PC-3 (cell line): Measurements from ENCODE around the gene MTHFD1L. TPM values are rescaled to one million over a fixed set of nuclear protein-coding genes. Genes with fewer than 3 reads are reported as not detected.

Experiments
- ATAC-seq: fragments of 200-7000 bp; cut with Tn5 transposase; 2 replicates; pipeline ENCODE4 v1.9.1; 2020; ENCODE audit warnings: mild to moderate bottlenecking, moderate library complexity
- BruUV-seq: library from RNA; stranded (reverse); fragments of 400-500 nt; replicated peaks from 2 replicates; lab custom pipeline; 2021; lab: Mats Ljungman, UMichigan
- CTCF ChIA-PET: fragments of 300-600 bp; sonication (Branson Sonifier 250); formaldehyde crosslinking; loops from one replicate; lab custom pipeline; 2022; ENCODE audit warnings: antibody characterized with exemption; lab: Charles Lee
- POLR2A ChIA-PET: fragments of 300-600 bp; sonication (Branson Sonifier 250); formaldehyde crosslinking; loops from one replicate; lab custom pipeline; 2022; ENCODE audit warnings: antibody characterized with exemption; ENCODE audit not compliant: unreplicated experiment; lab: Charles Lee
- DNase-seq: peaks from one replicate; pipeline ENCODE4 v3.0.0-alpha.2; 2015
- H2AFZ ChIP-seq: fragments of 300-600 bp; sonication (generic); 2 replicates; pipeline ENCODE4 v1.6.0; 2016; ENCODE audit warnings: antibody characterized with exemption, low read length
- H3F3A ChIP-seq: fragments of 300-600 bp; sonication (generic); one replicate; pipeline ENCODE4 v1.6.0; 2017; ENCODE audit warnings: antibody characterized with exemption, low read length, control low read depth, mild to moderate bottlenecking; ENCODE audit not compliant: unreplicated experiment
- H3K27ac ChIP-seq: fragments of 300-600 bp; sonication (generic); 2 replicates; pipeline ENCODE4 v1.5.1; 2016; ENCODE audit warnings: mild to moderate bottlenecking, low read length
- H3K27me3 ChIP-seq: fragments of 300-600 bp; sonication (generic); 2 replicates; pipeline ENCODE4 v1.6.1; 2016; ENCODE audit warnings: low read length, mixed read lengths
- H3K36me3 ChIP-seq: fragments of 300-600 bp; sonication (generic); 2 replicates; pipeline ENCODE4 v1.6.1; 2016; ENCODE audit warnings: low read depth, mixed run types, low read length, mixed read lengths
- H3K4me1 ChIP-seq: fragments of 300-600 bp; sonication (generic); 2 replicates; pipeline ENCODE4 v1.5.1; 2016; ENCODE audit warnings: low read length; ENCODE audit not compliant: insufficient read depth
- H3K4me2 ChIP-seq: fragments of 300-600 bp; sonication (generic); 2 replicates; pipeline ENCODE4 v1.6.0; 2016; ENCODE audit warnings: low read length
- H3K4me3 ChIP-seq: fragments of 300-600 bp; sonication (generic); 2 replicates; pipeline ENCODE4 v1.5.1; 2016; ENCODE audit warnings: mild to moderate bottlenecking, low read length, mixed read lengths
- H3K79me2 ChIP-seq: fragments of 300-600 bp; sonication (generic); 2 replicates; pipeline ENCODE4 v1.6.1; 2017; ENCODE audit warnings: low read length, mixed read lengths
- H3K9ac ChIP-seq: fragments of 300-600 bp; sonication (generic); 2 replicates; pipeline ENCODE4 v1.6.0; 2016; ENCODE audit warnings: mild to moderate bottlenecking, low read length
- H3K9me2 ChIP-seq: fragments of 300-600 bp; sonication (generic); replicated peaks from 2 replicates; pipeline ENCODE4 v1.6.1; 2016; ENCODE audit warnings: mixed run types, low read length, mixed read lengths
- H3K9me3 ChIP-seq: fragments of 300-600 bp; sonication (generic); 2 replicates; pipeline ENCODE4 v1.6.1; 2016; ENCODE audit warnings: low read length, mixed read lengths
- H4K20me1 ChIP-seq: fragments of 300-600 bp; sonication (generic); 2 replicates; pipeline ENCODE4 v1.6.1; 2016; ENCODE audit warnings: low read length, mixed read lengths
- CTCF ChIP-seq: fragments of 300-600 bp; sonication (generic); conservative IDR thresholded peaks from 2 replicates; pipeline ENCODE4 v1.5.1; 2017; ENCODE audit warnings: antibody characterized with exemption, low read depth, mild to moderate bottlenecking, low read length
- EZH2 ChIP-seq: fragments of 300-600 bp; sonication (generic); IDR thresholded peaks from one replicate; pipeline ENCODE4 v1.6.1; 2017; ENCODE audit warnings: antibody characterized with exemption, mild to moderate bottlenecking, low read length; ENCODE audit not compliant: unreplicated experiment
- EZH2phosphoT487 ChIP-seq: fragments of 300-600 bp; sonication (generic); IDR thresholded peaks from 2 replicates; pipeline ENCODE4 v1.6.1; 2018; ENCODE audit warnings: mild to moderate bottlenecking, antibody characterized with exemption, low read length, borderline replicate concordance
- intact Hi-C: fragments of 100-400 bp; cut with micrococcal nuclease; formaldehyde crosslinking; loops from 2 replicates; pipeline ENCODE4 v1.9.0; 2023
- total RNA-seq: library from RNA; depleted of rRNA; stranded (reverse); fragments of >200 nt; gene quantifications from 2 replicates; pipeline ENCODE4 v1.2.3, GENCODE V29; 2014

The MTHFD1L gene
- total RNA-seq, 1 experiment from 2014 or later: 11.9 TPM

- H3K4me1 ChIP-seq: peaks cover 16% of the 10 kb centered on the region
- no peaks in the 10 kb centered on the region for H3K9me2 ChIP-seq
- H3K36me3 ChIP-seq: no peaks in the 10 kb centered on the region
- BruUV-seq: no TSS peak
- intact Hi-C loops: no loop called here
- no peaks in the 10 kb centered on the region for H3F3A ChIP-seq
- POLR2A ChIA-PET: no interaction called here
- no peaks in the 10 kb centered on the region for H4K20me1 ChIP-seq
- H3K79me2 ChIP-seq: no peaks in the 10 kb centered on the region
- H3K27ac ChIP-seq: no peak overlapping the region
- TF ChIP-seq CTCF: no peak
- TF ChIP-seq EZH2: no peak
- TF ChIP-seq EZH2phosphoT487: no peak
- ATAC-seq (no peak), DNase-seq (no peak)
- no peak overlapping the region for H3K4me3 ChIP-seq
- H3K9ac ChIP-seq: no peak overlapping the region
- CTCF ChIA-PET: no interaction called here
- no peak overlapping the region for H2AFZ ChIP-seq
- no peak overlapping the region for H3K4me2 ChIP-seq
- no peaks in the 10 kb centered on the region for H3K27me3 ChIP-seq
- H3K9me3 ChIP-seq: no peaks in the 10 kb centered on the region
Measured at GRCh38 chr6:151001387-151002056, 136.0 kb downstream of the MTHFD1L start.

- no peaks in the 10 kb centered on the region for H3K9me3 ChIP-seq
- intact Hi-C loops: no loop called here
- no peak overlapping the region for H3K4me2 ChIP-seq
- no peaks in the 10 kb centered on the region for H3K9me2 ChIP-seq
- BruUV-seq: no TSS peak
- no peaks in the 10 kb centered on the region for H3F3A ChIP-seq
- H2AFZ ChIP-seq: no peak overlapping the region
- ChIA-PET CTCF (no interaction called here), POLR2A (no interaction called here)
- no peaks in the 10 kb centered on the region for H3K36me3 ChIP-seq
- H3K27me3 ChIP-seq: no peaks in the 10 kb centered on the region
- ATAC-seq: no peak
- no peaks in the 10 kb centered on the region for H4K20me1 ChIP-seq
- H3K79me2 ChIP-seq: no peaks in the 10 kb centered on the region
- no peak overlapping the region for H3K27ac ChIP-seq
- DNase-seq: no peak
- TF ChIP-seq EZH2phosphoT487 (no peak), CTCF (no peak), EZH2 (no peak)
- peaks cover 16% of the 10 kb centered on the region for H3K4me1 ChIP-seq
- no peak overlapping the region for H3K9ac ChIP-seq
- H3K4me3 ChIP-seq: no peak overlapping the region
Measured at GRCh38 chr6:151002057-151002450, 136.6 kb downstream of the MTHFD1L start.

GRCh38 chr6:151002491-151002935 lies 137.0 kb downstream of the MTHFD1L start:
- ATAC-seq (no peak), DNase-seq (no peak)
- H3K4me3 ChIP-seq: no peak overlapping the region
- no peak overlapping the region for H3K9ac ChIP-seq
- no peaks in the 10 kb centered on the region for H3K9me3 ChIP-seq
- no peak overlapping the region for H2AFZ ChIP-seq
- ChIA-PET POLR2A (no interaction called here), CTCF (no interaction called here)
- no peak overlapping the region for H3K4me2 ChIP-seq
- H3K27me3 ChIP-seq: no peaks in the 10 kb centered on the region
- H3K4me1 ChIP-seq: peaks cover 16% of the 10 kb centered on the region
- no TSS peak for BruUV-seq
- H3K36me3 ChIP-seq: no peaks in the 10 kb centered on the region
- intact Hi-C loops: no loop called here
- no peaks in the 10 kb centered on the region for H4K20me1 ChIP-seq
- no peak overlapping the region for H3K27ac ChIP-seq
- H3F3A ChIP-seq: no peaks in the 10 kb centered on the region
- H3K9me2 ChIP-seq: no peaks in the 10 kb centered on the region
- no peaks in the 10 kb centered on the region for H3K79me2 ChIP-seq
- no peak for TF ChIP-seq CTCF
- no peak for TF ChIP-seq EZH2
- no peak for TF ChIP-seq EZH2phosphoT487
